ENCODE measurements around the gene MORF4L2.

DNA sequence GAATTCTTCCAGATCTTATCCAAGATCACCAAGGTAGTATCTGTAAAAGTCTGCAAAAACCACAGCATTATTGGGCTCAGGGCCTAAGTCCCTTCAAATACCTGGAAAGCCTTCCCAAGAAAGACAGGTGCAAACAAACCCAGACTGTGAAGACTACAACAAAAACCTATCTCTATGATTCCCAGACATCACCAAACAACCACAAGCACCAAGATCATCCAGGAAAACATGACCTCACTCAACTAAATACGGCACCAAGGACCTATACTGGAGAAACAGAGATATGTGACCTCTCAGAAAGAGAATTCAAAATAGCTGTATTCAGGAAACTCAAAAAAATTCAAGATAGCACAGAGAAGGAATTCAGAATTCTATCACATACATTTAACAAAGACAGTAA lies 42.4 kb downstream of the MORF4L2 start:
- TF ChIP-seq POLR2A (IDR thresholded peaks at IDR 0.05; ENCODE audit: low read depth, low read length) (no peak), MAX (IDR thresholded peaks at IDR 0.05; ENCODE audit: insufficient read depth, insufficient read length) (no peak), CTCF (IDR thresholded peaks at IDR 0.05; ENCODE audit: extremely low read depth in 1 of 2, insufficient read depth in 1 of 2, low read depth in 1 of 2, low read length in 2 of 2) (no peak), POLR2AphosphoS5 (IDR thresholded peaks at IDR 0.05; ENCODE audit: insufficient read depth, low read depth, low read length) (no peak)

Measured in endothelial cell of umbilical vein (primary cell).